ENCODE data around the gene CD9. TPM values are rescaled to one million over a fixed set of nuclear protein-coding genes. Genes with fewer than 3 reads are reported as not detected.

The CD9 gene
- total RNA-seq, 1 donor from 2014 or later: 437 TPM

DNA sequence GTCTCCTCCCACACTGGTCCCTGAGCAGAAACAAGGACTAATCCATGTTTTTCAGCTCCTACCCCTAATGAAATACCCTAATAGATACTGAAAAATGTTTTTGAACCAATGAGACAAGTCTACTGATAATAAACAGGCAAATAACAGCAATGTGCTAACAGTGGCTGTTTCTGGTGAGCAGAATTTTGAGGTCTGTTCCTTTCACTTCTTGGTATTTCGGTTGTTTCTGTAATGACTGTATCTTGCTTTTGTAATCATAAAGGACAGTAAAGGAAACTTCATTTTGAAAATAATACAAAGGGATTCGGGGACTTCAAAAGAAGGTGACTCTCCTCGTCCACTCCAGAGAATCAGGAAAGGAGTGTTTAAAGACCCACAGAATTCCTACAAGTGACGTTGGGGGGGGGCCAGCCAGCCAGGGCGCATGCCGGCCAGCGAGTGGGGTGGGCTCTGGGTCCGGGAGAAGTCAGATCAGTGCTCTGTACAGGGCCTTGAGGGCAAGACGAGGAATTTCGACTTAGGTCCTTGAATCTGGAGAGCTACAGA lies 1.1 kb upstream of the CD9 start:
- Histone ChIP-seq H3K36me3 (no peaks in the 10 kb centered on the region), H3K4me3 (peak overlapping the region; percentile 82), H3K27me3 (ENCODE audit: low read depth) (no peaks in the 10 kb centered on the region), H3K27ac (peak overlapping the region; percentile 90), H3K4me1 (peaks cover 73% of the 10 kb centered on the region), H3K9me3 (no peaks in the 10 kb centered on the region)
- no peak for ATAC-seq
- no peak for TF ChIP-seq CTCF (IDR thresholded peaks at IDR 0.05)
- DNase-seq: no peak
- intact Hi-C loops (cut with DNase I): no loop called here

- H3K27me3 ChIP-seq (ENCODE audit: low read depth): no peaks in the 10 kb centered on the region
- H3K4me3 ChIP-seq: peak overlapping the region; percentile 82
- peaks cover 79% of the 10 kb centered on the region for H3K4me1 ChIP-seq
- ATAC-seq (peak; percentile 31 to 43), DNase-seq (peak; percentile 86)
- no peaks in the 10 kb centered on the region for H3K9me3 ChIP-seq
- no peaks in the 10 kb centered on the region for H3K36me3 ChIP-seq
- H3K27ac ChIP-seq: peak overlapping the region; percentile 90
- TF ChIP-seq CTCF (IDR thresholded peaks at IDR 0.05): no peak
- intact Hi-C loops (cut with DNase I): no loop called here
These were observed 507 bp upstream of the CD9 start for GRCh38 chr12:6199531-6200255.

DNA sequence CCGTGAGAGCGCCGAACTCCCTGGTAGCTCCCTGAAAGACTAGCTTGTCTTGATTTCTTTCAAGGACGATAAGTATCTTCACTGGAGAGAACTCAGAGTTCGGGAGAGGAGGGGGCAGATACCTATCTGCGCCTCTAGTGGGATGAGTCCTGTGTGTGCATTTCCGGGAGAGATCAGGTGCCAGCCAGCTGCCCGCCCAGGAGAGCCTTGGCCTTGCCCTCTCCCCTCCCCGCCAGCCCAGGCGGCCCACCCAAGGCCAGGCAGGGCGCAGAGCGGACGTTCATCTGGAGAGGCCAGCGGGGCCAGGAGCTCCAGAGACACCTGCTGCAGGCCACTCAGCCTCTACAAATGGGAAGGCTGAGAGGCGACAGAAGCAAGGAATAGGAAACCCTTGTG lies 1.0 kb downstream of the CD9 start:
- no peak for TF ChIP-seq CTCF (IDR thresholded peaks at IDR 0.05)
- Histone ChIP-seq H3K27ac (peak overlapping the region; percentile 90), H3K4me3 (peak overlapping the region; percentile 82), H3K4me1 (peaks cover 85% of the 10 kb centered on the region), H3K9me3 (no peaks in the 10 kb centered on the region), H3K36me3 (no peaks in the 10 kb centered on the region), H3K27me3 (ENCODE audit: low read depth) (no peaks in the 10 kb centered on the region)
- DNase-seq: peak; percentile 68
- ATAC-seq: peak; percentile 46 to 51
- intact Hi-C loops (cut with DNase I): no loop called here

- DNase-seq: no peak
- Histone ChIP-seq H3K4me1 (peaks cover 89% of the 10 kb centered on the region), H3K36me3 (peaks cover 5% of the 10 kb centered on the region), H3K9me3 (no peaks in the 10 kb centered on the region), H3K4me3 (peak overlapping the region; percentile 82), H3K27me3 (ENCODE audit: low read depth) (no peaks in the 10 kb centered on the region), H3K27ac (peak overlapping the region; percentile 90)
- intact Hi-C loops (cut with DNase I): no loop called here
- peak in 1 of 2 donors; percentile 38 for ATAC-seq
- no peak for TF ChIP-seq CTCF (IDR thresholded peaks at IDR 0.05)
These were observed 1.6 kb downstream of the CD9 start for GRCh38 chr12:6201826-6202225.

- DNase-seq: no peak
- intact Hi-C loops (cut with DNase I): no loop called here
- peaks cover 90% of the 10 kb centered on the region for H3K4me1 ChIP-seq
These were observed 2.1 kb downstream of the CD9 start for GRCh38 chr12:6202304-6202703.

More at GRCh38 chr12:6202304-6202703, 2.1 kb downstream of the CD9 start:
- TF ChIP-seq CTCF (IDR thresholded peaks at IDR 0.05): no peak
- Histone ChIP-seq H3K9me3 (no peaks in the 10 kb centered on the region), H3K27ac (peak overlapping the region; percentile 90), H3K4me3 (peak overlapping the region; percentile 82), H3K36me3 (peaks cover 7% of the 10 kb centered on the region), H3K27me3 (ENCODE audit: low read depth) (no peaks in the 10 kb centered on the region)
- ATAC-seq: peak; percentile 2 to 21
